CD4-positive, alpha-beta T cell treated with Interleukin-1 beta for 1 hour (primary cell): ENCODE measurements around the gene PUSL1.

Experiments
- DNase-seq, 2 donors: peaks; one replicate each; pipeline ENCODE4 v3.0.0-alpha.2; 2020 to 2022

The PUSL1 gene

DNA sequence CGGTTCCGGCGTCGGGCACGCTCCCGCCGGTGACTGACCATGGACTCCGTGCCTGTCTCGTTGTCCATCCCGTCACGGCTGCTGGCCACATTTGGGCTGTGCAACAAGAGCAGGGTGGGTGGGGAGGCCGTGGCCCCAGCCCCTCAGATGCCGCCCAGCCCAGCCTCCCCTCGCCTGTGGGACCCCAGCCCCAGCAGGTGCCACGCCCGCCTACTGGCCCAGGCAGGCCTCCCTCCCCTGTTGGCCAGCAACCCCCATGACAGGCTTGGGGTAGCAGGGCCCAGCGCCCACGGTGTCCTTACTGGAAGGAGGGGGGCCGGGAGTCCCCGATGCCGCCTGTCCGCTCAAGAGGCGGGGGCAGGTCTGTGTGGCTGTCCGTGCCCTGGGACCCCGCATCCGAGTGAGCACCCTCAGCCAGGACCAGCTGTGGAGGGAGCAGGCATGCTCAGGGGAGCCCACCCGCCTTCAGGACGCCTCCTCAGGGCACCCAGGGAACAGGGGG, 33.7 kb downstream of the PUSL1 start:
- DNase-seq: no peak

DNA sequence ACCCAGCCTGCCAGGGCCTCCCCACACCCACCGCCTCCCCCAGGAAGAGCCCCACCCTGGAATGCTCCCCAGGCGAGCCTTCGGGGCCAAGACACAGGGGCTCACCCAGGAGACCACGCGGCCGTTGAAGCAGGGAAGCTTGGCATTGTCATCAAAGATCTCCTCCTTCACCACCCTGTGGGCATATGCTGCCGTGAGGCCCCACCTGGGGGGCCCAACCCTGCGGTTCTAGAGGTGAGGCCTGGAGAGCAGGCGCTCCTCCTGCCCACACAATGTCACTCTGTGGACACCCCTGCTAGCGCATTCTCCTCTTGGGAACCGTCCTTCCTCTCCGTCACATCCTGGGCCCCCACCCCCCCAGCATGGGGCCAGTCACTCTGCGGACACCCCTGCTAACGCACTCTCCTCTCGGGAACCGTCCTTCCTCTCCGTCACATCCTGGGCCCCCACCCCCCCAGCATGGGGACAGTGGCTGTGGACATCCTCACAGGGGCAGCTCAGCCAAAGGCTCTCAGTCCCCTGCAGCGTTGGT, 34.3 kb downstream of the PUSL1 start:
- no peak for DNase-seq

DNA sequence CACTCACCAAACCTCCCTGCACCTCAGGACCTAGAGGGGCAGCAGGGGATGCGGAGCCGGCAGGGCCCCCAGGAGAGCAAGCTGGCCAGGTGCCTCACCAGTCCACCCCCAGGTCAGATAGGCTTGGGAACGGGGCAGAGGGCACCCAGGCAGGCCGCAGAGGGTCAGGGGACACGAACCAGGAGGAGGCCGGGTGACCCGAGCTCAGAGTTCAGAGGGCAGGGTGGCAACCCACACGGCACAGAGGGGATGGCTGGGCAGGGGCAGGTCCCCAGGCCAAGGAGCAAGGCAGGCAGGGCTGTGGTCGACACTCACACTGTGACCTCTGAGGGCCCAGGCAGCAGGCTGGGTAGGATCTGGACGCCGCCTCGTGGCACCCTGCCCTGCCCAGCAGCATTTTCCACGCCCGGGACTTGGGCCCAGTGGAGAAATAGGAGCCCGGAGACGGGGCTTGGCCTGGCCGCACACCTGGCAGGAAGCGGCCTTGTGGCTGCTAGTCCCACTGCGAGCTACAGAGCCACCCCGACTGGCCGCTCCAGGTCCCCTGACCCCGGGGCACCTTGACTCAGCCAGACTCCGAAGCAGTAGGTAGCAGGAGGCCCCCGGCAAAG, 35.5 kb downstream of the PUSL1 start:
- DNase-seq: no peak

DNA sequence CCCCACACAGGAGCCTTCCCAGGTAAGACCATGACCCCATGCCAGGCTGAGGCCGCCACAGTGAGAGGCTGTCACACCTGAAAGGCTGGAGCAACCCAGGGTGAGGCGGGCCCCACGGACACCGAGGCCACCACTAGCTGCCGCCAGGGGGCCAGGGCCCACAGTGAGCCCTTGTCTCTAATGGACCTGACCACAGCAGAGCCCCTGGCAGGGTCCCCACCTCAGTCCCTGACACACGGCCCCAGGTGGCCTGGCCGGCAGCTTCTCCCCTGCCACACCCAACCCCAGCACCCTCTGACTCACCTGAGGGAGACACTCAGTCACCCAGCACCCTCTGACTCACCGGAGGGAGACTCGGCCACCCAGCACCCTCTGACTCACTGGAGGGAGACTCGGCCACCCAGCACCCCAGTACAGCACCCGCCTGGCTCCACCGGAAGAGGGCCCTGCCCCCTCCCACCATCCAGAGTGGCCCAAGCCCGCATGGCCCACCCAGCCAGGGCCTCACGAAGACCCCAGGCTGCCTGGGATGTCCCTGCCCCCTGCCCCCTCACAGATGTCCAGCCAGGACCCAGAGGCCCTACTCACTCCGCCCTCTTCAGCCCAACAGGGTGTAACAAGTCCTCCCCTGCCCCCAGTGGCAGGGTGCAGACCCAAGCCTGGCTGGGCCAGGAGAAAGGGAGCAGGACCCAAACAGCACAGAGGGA, 36.4 kb downstream of the PUSL1 start:
- DNase-seq: peak in 1 of 2 donors; percentile 23

DNA sequence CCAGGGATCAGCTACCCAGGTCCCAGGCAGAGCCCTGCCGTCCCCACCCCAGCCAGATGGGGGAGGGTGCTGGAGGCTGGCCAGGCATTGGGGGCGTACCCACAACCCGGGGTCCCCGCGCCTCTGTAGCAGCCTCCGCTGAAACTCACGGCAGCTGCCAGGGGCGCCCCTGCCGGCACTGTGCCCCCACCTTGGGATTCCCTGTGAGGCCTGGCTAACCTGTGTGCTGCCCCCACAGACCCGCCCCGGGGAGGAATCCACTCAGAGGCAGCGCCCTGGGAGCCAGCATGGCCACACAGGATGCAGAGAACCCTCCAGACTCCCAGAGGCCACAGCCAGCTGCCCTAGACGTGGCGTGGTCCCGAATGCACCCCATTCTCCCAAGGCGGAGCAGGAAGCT, 37.0 kb downstream of the PUSL1 start:
- DNase-seq: no peak

DNA sequence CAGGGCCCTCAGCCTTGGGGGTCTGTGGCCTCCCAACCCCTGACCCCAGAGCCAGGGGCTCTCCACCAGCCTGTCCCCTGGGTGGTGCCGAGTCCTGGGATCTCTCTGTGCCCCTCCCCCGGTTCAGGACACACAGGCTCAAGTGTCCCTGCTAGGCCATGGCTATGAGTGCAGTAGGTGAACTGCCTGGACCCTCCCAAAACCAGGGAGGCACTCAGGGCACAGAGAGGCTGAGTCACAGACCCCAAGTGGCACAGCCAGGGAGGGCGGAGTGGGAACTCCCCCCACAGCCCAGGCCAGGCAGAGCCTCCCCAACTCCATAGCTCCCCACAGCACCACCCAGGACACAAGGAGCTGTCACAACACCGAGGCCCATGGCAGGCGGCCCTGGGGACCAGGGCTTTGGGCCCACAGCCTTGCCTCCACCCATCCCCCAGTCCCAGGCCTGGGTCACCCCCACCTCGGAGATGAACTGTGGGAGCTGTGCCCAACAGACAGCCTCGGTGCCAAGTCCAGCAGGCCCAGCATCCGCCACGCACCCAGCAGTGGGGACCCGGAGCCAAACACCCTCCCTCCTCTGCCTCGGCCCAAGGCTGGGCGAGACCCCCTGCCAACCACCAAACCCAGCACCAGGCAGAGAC, 37.6 kb downstream of the PUSL1 start:
- DNase-seq: no peak

DNA sequence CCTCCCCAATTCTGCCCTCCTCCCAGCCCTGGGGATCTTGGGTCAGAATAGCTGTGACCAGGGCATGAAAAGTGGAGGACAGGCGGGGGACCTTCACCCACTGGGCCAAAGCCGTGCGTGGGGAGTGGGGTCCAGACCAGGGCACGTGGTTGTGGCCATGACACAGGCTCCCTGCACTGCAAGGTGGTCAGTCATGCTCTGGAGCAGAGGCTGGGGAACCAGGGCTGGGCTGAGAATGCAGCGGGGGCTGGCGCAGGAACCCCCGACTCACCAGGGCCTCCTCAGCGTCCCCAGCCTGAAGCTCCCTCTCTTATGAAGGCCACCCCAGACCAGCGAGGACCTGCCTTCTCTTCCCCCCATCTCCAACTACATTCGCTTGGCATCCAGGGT, 38.1 kb downstream of the PUSL1 start:
- DNase-seq: no peak

DNA sequence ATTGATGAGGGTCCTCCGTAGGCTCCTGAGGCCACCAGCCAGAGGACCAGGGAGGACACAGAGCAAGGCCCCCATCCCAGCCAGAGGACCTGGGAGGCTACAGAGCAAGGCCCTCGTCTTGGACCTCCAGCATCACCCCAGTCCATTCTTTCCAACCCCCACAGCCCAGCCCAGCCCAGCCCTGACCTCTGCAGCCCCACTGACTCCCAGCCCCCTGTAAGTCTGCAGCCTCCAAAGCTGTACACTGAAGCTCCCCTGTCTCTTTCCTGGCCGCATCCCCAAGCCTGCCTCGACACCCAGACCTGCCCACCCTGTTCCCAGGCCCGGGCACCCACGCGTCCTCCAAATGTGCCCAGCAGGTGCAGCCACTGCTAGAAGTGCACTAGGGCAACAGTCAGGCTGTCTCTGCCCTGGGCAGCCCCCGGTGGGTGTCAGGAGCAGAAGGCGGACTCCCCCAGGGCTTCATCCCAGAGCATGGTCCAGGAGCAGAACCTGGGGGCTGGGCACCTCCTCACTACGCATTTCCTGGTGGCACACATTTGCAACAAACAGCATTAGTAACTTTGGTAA, 38.7 kb downstream of the PUSL1 start:
- no peak for DNase-seq

DNA sequence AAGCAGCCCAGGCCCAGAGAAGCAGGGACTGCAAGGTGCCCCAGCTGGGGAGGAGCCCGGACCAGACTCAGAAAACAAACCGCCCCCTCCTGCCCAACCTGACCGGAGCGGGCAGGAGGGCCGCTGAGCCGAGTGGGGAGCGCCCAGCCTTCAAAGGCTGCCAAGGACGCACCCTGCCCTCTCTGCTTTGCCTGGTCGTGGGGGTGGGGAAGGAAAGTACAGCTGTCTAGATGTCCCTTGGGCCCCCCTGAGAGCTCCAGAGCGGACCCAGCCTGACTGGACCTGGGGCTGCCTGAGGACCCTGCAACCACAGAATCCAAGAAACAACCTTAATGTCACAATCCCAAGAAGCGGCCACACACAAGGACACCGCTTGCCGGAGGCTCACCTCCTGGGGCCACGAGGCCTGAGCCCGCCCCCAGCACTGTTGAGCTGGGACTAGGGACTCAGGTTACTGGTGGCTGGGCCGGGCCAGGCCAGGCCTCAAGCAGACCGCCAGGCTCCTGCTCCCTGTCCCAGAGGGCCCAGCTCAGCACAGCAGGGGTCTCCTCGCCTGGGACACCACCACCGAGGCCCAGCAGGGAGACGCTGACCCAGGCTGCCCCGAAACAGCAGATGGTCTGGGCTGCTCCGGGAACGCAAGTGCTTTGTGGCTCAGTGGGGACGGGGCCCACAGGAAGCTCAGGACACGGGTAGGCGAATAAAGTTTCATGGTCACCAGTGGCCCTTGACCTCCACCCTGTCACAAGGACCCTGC, 39.4 kb downstream of the PUSL1 start:
- DNase-seq: no peak

DNA sequence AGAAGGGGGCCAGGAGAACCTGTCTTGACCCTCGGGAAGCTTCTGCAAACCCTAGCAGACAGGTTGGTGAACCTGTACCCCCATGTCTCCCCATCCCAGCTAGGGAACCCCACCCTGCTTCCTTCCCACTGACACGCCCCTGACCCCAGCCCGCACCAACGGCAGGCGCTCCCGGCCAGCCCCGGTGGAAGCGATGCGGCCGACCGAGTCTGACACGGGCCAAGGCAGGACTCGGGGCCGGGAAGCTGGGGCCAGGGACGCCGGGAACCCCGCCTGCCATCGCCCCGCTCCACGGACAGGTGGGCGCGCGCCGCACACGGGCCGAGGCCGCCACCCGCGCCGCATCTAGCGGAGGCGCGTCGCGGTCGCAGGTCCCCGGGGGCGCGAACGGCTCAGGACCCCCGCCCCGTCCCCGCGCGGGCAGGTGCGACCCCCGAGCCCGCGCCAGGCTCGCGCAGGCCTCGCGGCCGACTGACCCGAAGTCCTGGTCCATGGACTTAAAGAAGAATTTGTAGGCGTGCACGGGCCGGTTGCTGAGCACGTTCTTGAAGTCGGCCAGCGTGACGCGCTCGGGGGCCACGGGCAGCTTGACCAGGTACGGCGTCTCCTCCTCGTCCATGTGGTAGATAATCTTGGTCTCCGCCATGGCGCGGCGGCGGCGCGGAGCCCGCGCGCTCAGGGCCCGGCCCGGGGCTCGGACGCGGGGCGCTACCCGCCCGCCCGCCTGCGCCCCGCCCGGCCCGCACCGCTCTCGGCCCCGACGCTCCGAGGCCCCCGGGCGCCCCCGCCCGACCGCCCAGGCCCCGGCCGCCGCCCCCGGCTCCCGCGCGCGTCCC, 40.2 kb downstream of the PUSL1 start:
- no peak for DNase-seq

DNA sequence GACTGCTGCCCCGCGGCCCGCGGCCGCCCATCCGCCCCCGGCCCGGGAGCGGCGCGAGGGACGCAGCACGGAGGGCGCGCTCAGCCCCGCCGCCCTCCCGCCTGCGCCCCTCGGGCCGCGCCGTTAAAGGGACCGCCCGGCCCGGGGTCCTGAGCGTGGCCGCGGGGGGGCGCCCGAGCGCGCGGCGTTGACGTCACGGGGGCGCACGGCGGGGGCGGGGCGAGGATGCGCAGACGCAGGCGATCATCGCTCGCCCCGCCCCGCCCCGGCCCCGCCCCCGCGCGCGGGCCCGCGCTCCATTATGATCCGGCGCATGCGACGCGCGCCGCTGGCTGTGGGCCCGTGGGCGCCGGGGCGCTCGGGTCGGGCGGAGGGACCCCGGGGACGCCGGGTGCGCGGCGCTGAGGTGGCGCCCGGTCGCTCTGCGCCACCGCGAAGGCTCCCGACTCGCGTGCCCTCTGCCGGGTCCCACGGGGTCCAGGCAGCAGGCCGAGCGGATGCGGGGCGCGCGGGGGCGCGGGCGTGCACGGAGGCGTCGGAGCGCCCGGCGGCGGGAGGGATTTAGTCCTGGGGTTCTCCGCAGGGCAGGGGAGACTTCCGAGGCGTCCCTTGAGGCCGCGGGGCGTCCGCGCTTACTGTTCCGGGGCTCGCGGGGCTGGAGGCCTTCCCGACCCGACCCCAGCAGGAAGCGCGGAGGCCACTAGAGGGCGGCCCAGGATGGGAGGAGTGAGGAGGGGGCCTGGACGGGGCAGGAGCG, 41.0 kb downstream of the PUSL1 start, which contains the start of gene DVL1:
DVL1 (minus strand) TSS at position 163 of the 757 bp plus-strand sequence. CDS start 353 bp downstream, outside the sequence.
- DNase-seq: peak; percentile 73 to 74

DNA sequence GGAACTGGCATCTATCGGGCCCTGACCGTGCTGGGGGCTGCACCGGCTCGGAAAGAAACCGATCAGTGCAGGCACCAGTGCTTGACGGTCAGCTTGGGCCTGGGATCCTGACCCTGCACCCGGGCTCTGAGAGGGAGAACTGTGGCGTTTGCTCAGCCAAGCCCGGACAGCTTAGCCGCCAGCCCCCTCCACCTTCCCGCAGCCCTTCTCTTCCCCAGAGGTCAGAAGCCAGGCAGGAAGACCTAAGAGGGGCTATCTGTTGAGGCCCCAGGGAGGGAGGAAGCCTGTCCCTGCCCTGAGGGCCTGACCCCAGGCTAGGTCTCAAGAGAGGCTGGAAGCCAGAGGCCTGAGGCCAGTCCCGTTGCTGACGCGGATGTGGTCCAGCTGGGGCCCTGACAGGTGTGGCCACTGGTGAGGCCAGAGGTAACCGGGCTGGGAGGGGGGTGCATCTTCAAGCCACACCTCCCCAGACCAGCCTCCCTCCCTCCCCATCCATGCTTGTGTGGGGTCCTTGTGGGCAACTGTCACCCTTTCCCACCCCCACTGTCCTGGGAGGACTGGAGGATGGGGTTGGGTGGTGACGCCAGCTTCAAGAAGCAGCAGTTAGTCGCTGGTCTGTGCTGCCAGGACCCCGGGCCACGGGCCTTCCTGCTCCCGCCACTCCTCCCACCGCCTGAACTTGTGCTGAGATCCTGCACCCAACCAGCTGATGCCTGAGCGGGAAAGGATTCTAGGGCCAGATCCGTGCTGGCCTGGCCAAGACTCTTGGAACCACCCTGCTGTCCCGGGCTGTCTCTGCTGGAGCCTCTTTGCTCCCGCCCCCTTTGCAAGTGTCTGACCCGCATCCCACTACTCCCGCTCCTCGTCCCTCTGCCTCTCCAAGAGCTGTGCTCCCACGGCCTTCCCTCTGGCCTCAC, 43.4 kb downstream of the PUSL1 start:
- no peak for DNase-seq

DNA sequence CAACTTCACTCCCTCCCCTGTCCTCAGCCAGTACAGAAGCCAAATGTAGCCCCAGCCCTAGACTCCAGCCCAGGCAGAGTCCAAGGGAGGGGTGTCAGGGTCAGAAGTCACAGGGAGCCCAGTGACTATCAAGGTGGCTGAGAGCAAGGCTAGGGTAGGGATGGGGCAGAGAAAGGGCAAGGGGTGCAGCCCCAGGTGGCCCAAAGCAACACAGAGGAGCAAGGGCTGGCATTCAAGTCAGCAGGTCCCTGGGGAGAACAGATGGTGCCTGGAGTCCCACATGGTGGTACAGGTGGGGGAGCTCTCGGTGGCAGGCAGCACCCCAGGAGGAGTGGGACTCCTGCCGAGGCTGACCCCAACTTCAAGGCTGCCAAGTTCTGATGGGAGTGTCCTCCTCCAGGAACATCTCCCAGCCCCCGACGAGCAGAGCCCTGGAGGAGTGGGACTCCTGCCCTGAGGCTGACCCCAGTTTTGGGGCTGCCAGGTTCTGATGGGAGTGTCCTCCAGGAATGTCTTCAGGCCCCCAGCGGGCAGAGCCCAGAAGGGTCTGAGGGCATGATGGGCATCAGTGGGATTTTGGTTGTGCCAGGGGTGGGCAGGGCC, 44.5 kb downstream of the PUSL1 start:
- no peak for DNase-seq

DNA sequence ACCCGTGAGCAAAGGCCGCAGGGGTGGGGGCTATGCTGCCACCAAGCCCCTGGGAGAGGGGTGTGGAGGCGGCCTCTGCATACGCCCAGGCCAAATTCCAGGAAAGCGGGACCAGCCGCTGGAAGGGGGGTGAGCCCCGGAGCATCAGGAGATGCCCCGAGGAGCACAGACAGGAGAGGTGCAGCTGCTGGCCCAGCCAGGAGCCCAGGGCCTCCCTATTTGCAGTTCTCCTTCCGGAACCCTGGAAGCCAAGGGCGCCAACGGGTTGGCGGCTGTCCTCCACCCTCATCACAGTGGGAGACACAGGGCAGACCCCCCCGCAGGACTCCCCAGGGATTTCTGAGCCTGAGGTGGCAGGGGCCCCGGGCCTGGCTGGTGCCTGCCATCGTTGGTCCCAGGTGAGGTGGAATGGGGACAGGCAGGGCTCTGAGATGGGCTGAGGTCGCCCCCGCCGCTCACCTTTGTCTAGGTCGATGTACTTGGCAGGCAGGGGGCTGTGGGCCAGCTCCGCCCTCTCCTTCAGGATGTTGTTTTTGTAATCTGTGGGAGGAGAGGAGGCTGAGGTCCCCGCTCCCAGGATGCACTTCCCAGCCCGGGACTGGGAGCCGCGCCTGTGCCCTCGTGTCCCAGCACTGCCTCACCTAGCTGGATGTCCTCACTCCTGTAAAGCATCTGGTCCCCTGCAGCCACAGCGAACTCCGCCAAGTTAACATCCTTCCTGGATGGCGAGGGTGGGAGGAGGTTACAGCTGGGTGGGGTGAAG, 45.2 kb downstream of the PUSL1 start:
- DNase-seq: no peak

DNA sequence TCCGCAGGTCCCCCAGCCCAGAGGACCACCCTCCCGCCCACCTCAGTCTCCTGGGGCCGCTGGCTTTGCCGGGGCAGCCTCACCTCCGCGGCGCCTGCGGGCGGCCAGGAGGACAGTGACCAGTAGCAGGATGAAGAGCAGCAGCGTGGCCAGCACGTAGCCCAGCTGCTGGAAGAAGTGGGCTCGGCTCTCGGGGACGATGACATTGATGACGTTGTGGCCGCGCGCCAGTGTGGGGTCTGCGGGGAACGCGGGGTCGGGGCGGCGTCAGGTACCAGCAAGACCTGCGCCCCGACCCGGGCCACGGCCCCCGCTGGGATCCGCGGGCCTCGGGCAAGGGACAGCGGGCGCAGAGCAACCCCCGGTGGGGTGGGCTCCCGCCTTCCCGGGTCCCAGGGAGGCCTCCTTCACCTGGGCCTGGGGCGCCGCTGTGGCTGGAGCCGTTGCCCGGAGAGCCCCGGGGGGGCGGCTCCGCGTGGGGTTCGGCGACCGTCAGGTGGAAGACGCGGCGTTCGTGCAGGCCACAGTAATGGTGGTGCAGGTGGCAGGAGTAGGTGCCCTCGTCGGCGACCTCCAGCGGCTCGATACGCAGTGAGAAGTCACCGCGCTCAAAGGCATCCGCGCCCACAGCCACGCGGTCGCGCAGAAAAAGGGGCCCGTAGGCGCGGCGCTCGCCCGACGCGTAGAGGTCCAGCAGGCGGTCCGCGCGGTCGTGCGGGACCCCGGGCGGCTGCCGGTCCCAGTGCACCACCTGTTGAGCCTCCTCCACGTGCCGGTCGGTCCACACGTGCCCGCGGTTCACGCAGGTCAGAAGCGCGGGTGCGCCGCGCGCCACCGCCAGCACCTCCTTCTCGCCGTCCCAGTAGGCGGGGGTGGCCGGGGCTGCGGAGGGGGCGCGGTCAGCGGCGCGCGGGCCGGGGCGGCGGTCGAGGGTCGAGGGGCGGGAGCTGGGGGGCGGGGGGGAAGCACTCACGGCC, 46.2 kb downstream of the PUSL1 start:
- no peak for DNase-seq

DNA sequence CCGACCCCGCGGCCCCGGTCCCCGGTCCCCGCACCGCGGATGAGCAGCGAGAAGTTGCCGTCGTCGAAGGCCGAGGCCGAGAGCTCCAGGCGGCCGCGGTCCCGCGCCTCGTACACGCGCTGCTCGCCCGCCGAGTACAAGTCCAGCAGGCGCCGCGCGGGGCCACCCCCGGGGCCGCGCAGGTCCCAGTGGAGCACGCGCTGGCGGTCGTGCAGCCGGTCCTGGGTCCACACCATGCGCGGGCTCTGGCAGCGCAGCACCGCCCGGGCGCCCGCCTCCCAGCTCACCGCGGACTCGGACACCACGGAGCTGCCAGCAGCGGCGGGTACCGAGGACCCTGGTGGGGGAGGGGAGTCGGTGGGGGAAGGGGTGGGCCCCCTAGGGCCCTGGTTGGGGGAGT, 47.0 kb downstream of the PUSL1 start:
- DNase-seq: no peak

DNA sequence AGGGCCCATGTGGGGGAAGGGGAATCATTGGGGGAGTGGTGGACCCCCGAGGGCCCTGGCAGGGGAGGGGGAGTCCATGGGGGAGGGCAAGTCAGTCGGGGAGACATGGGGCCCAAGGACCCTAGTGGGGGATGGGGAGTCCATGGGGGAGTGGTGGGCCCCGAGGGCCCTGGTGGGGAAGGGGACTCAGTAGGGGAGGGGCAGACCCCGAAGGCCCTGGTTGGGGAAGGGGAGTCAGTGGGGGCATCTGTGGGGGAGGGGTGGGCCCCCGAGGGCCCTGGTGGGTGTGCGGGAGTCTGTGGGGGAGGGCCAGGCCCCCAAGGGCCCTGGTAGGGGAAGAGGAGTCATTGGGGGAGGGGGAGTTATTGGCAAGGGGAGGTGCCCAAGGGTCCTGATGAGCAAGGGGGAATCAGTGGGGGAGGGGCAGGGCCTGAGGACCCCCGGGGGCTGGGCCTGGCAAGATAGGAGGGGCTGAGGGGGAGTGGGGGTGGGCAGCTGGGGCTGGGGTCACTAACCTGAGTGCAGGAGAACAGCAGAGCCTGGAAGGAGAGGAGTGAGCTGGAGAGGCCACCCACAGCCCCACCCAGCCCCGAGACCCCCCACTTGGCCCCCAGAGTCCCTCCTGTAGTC, 47.9 kb downstream of the PUSL1 start:
- no peak for DNase-seq
